Measurements from ENCODE around the gene CAPNS2. TPM values are rescaled to one million over a fixed set of nuclear protein-coding genes. Genes with fewer than 3 reads are reported as not detected.

CAPNS2 gene
- total RNA-seq, result 2.2 to 2.8 TPM (median 2.5 TPM) in 3 replicates

DNA sequence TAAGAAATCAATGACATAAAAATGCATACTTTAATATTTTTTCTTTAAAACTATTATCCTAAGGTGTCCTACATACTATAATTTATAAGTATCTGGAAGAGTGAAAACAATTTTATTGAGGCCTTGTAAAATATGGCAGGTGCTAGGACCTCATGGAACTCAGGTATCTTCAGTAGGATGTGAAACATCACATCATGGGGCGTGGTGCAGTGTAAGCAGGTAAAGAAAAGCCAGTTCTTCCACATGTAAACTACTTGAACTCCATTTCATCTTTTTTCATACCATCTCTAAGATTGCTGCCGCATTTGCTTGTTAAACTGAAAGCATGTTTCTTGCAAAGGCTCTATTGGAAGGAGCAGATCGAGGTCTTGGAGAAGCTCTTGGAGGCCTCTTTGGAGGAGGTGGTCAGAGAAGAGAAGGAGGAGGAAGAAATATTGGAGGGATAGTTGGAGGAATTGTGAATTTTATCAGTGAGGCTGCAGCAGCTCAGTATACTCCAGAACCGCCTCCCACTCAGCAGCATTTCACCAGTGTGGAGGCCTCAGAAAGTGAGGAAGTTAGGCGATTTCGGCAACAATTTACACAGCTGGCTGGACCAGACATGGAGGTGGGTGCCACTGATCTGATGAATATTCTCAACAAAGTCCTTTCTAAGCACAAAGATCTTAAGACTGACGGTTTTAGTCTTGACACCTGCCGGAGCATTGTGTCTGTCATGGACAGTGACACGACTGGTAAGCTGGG lies at the start of gene CAPNS2:
Gene CAPNS2 (plus strand): TSS at position 253 of the 744 bp plus-strand sequence. CDS start 73 bp downstream, at position 326.
- H3K9me3 Mint-ChIP-seq, result no peaks in the 10 kb centered on the region
- peaks cover 12% of the 10 kb centered on the region for H3K36me3 Mint-ChIP-seq
- H3K27me3 Mint-ChIP-seq (ENCODE audit: low read depth), result no peaks in the 10 kb centered on the region
- peak within 1 kb of the TSS; percentile 82 for H3K27ac Mint-ChIP-seq
- peak within 1 kb of the TSS; percentile 16 for H3K4me3 Mint-ChIP-seq
- no peak for DNase-seq (ENCODE audit: low spot score in 2 of 2, unreplicated experiment in 2 of 2)
- TF ChIP-seq, protein P1, sequence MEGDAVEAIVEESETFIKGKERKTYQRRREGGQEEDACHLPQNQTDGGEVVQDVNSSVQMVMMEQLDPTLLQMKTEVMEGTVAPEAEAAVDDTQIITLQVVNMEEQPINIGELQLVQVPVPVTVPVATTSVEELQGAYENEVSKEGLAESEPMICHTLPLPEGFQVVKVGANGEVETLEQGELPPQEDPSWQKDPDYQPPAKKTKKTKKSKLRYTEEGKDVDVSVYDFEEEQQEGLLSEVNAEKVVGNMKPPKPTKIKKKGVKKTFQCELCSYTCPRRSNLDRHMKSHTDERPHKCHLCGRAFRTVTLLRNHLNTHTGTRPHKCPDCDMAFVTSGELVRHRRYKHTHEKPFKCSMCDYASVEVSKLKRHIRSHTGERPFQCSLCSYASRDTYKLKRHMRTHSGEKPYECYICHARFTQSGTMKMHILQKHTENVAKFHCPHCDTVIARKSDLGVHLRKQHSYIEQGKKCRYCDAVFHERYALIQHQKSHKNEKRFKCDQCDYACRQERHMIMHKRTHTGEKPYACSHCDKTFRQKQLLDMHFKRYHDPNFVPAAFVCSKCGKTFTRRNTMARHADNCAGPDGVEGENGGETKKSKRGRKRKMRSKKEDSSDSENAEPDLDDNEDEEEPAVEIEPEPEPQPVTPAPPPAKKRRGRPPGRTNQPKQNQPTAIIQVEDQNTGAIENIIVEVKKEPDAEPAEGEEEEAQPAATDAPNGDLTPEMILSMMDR (IDR thresholded peaks at IDR 0.05; ENCODE audit: unreplicated experiment), result no peak
- H3K4me1 Mint-ChIP-seq, result peaks cover 27% of the 10 kb centered on the region

DNA sequence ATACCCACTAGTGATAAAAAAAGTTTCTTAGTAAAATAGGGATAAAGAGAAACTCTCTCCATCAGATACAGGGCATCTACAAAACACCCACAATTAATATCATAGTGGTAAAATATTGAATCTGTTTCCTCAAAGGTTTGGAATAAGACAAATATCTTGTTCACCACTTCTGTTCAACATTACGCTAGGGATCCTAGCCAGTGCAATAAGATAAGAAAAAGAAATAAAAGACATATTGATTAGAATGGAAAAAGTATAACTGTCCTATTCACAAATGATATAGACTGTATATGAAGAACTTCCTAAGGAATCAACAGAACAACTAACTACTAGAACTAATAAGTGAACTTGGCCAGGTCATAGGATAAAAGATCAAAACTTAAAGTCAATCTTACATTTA lies 44.7 kb upstream of the CAPNS2 start:
- Mint-ChIP-seq H3K36me3 (peaks cover 31% of the 10 kb centered on the region), H3K4me3 (no peak overlapping the region), H3K9me3 (peaks cover 39% of the 10 kb centered on the region), H3K27me3 (ENCODE audit: low read depth) (no peaks in the 10 kb centered on the region), H3K27ac (no peak overlapping the region), H3K4me1 (no peaks in the 10 kb centered on the region)
- TF ChIP-seq, protein P1 (IDR thresholded peaks at IDR 0.05; ENCODE audit: unreplicated experiment), result no peak
- no peak for DNase-seq (ENCODE audit: low spot score in 2 of 2, unreplicated experiment in 2 of 2)

DNA sequence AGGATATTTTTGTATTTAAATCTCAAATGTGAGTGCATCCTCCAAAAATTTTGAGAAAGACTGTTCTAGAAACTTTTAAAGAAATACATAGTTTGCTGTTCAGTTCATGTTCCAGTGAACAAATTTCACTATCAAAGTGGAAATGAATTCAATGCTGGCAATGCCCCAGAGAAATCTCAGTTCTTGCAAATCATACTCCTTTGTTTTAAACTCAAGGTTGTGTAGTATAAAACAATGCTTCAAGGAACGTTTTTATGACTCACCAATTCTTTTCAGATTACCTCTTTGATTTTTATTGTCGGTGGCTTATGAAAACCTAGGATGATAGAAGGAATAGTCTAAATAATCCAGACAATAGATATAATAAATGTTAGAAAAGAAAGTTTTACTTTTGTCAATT lies 40.0 kb upstream of the CAPNS2 start:
- Mint-ChIP-seq H3K36me3 (peaks cover 12% of the 10 kb centered on the region), H3K4me3 (no peak overlapping the region), H3K9me3 (peaks cover 11% of the 10 kb centered on the region), H3K4me1 (peaks cover 7% of the 10 kb centered on the region), H3K27me3 (ENCODE audit: low read depth) (no peaks in the 10 kb centered on the region), H3K27ac (no peak overlapping the region)
- no peak for DNase-seq (ENCODE audit: low spot score in 2 of 2, unreplicated experiment in 2 of 2)
- TF ChIP-seq, protein P1 (IDR thresholded peaks at IDR 0.05; ENCODE audit: unreplicated experiment), result no peak

DNA sequence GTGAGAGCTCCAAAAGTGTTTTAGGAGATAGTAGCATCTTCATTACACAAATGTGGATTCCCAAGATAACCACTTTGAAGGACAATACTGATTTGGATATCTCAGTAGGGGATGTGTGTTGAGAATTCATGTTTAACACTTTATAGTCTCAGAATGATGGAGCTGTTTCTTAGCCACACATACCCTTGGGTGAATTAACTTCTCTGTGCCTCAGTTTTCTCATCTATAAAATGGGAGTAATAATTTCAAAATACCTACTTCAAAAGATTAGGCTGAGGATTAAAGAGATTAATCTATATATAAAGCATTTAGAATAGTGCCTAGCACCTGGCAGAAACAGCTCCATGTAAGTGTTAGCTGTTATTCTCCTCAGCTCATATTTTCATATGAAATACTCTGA lies 38.6 kb upstream of the CAPNS2 start:
- TF ChIP-seq, protein P1 (IDR thresholded peaks at IDR 0.05; ENCODE audit: unreplicated experiment), result no peak
- no peak for DNase-seq (ENCODE audit: low spot score in 2 of 2, unreplicated experiment in 2 of 2)
- Mint-ChIP-seq H3K4me1 (peaks cover 7% of the 10 kb centered on the region), H3K27ac (no peak overlapping the region), H3K27me3 (ENCODE audit: low read depth) (no peaks in the 10 kb centered on the region), H3K9me3 (no peaks in the 10 kb centered on the region), H3K36me3 (peaks cover 2% of the 10 kb centered on the region), H3K4me3 (no peak overlapping the region)

DNA sequence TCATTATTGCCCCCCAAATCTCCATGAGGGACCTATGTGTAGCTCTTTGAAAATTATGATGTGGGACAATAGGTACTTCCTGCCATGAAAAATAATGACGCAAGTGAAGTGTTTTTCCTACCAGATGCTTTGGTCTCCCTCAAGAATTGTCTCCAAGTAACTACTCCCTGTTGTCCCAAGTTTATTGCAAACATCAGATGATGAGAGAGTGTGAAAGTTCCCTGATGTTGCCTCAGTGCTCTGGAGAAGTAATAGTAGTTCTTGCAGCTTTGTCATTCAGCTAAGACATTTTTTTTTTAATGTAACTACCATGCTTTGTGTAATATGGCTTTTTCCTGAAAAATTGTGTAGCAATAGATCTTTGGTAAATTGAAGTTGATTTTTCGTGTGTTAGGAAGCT lies 37.5 kb upstream of the CAPNS2 start:
- Mint-ChIP-seq H3K4me3 (no peak overlapping the region), H3K27ac (no peak overlapping the region), H3K4me1 (peaks cover 7% of the 10 kb centered on the region), H3K9me3 (no peaks in the 10 kb centered on the region), H3K36me3 (peaks cover 2% of the 10 kb centered on the region), H3K27me3 (ENCODE audit: low read depth) (no peaks in the 10 kb centered on the region)
- DNase-seq (ENCODE audit: low spot score in 2 of 2, unreplicated experiment in 2 of 2), result no peak
- TF ChIP-seq, protein P1 (IDR thresholded peaks at IDR 0.05; ENCODE audit: unreplicated experiment), result no peak

Measured in mesothelial cell of epicardium (in vitro differentiated cells).